HL-60 (cell line): ENCODE results near the gene CPPED1.

Experiments used
- DNase-seq, 2 experiments: peaks; one replicate each; pipeline ENCODE4 v3.0.0-alpha.2; 2010 to 2020; ENCODE audit warnings: low read depth in 1 of 2, low spot score in 1 of 2
- H3K27ac ChIP-seq: fragments of 250-450 bp; sonication (Bioruptor Pico); replicated peaks from 2 replicates; pipeline ENCODE4 v1.5.1; 2020; ENCODE audit warnings: mild to moderate bottlenecking, moderate library complexity
- H3K27me3 ChIP-seq: fragments of 250-450 bp; sonication (Bioruptor Pico); 2 replicates; pipeline ENCODE4 v1.5.1; 2021; ENCODE audit warnings: mild to moderate bottlenecking, moderate library complexity; ENCODE audit not compliant: insufficient read depth, poor library complexity, severe bottlenecking
- H3K4me3 ChIP-seq: replicated peaks from 2 replicates; pipeline ENCODE4 v1.5.1; 2011; ENCODE audit warnings: mild to moderate bottlenecking, control low read depth, low read length; ENCODE audit not compliant: insufficient read depth
- GABPA ChIP-seq: IDR thresholded peaks from 2 replicates; pipeline ENCODE4 v1.6.1; 2012; ENCODE audit warnings: low read depth
- POLR2AphosphoS5 ChIP-seq: IDR thresholded peaks from 2 replicates; pipeline ENCODE4 v1.6.1; 2012; ENCODE audit warnings: low read depth
- SPI1 ChIP-seq: IDR thresholded peaks from 2 replicates; pipeline ENCODE4 v1.6.1; 2012; ENCODE audit warnings: low read depth, mild to moderate bottlenecking, borderline replicate concordance
- TF ChIP-seq, protein P1 (sequence below): IDR thresholded peaks from 2 replicates; pipeline ENCODE4 v1.6.1; 2012; ENCODE audit warnings: low read depth; ENCODE audit not compliant: insufficient replicate concordance
- TF ChIP-seq, protein P2 (sequence below): IDR thresholded peaks from one replicate; pipeline ENCODE4 v1.5.1; 2011; ENCODE audit warnings: low read length, control low read depth, inconsistent platforms; ENCODE audit not compliant: insufficient read depth

The CPPED1 gene

GRCh38 chr16:12791340-12791739 is 12.3 kb downstream of the CPPED1 start:
- H3K4me3 ChIP-seq: no peak overlapping the region
- H3K27ac ChIP-seq: no peak overlapping the region
- no peak for DNase-seq
- TF ChIP-seq SPI1: no peak
- TF ChIP-seq, protein P1, sequence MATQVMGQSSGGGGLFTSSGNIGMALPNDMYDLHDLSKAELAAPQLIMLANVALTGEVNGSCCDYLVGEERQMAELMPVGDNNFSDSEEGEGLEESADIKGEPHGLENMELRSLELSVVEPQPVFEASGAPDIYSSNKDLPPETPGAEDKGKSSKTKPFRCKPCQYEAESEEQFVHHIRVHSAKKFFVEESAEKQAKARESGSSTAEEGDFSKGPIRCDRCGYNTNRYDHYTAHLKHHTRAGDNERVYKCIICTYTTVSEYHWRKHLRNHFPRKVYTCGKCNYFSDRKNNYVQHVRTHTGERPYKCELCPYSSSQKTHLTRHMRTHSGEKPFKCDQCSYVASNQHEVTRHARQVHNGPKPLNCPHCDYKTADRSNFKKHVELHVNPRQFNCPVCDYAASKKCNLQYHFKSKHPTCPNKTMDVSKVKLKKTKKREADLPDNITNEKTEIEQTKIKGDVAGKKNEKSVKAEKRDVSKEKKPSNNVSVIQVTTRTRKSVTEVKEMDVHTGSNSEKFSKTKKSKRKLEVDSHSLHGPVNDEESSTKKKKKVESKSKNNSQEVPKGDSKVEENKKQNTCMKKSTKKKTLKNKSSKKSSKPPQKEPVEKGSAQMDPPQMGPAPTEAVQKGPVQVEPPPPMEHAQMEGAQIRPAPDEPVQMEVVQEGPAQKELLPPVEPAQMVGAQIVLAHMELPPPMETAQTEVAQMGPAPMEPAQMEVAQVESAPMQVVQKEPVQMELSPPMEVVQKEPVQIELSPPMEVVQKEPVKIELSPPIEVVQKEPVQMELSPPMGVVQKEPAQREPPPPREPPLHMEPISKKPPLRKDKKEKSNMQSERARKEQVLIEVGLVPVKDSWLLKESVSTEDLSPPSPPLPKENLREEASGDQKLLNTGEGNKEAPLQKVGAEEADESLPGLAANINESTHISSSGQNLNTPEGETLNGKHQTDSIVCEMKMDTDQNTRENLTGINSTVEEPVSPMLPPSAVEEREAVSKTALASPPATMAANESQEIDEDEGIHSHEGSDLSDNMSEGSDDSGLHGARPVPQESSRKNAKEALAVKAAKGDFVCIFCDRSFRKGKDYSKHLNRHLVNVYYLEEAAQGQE: no peak
- no peak for TF ChIP-seq POLR2AphosphoS5
- TF ChIP-seq, protein P2, sequence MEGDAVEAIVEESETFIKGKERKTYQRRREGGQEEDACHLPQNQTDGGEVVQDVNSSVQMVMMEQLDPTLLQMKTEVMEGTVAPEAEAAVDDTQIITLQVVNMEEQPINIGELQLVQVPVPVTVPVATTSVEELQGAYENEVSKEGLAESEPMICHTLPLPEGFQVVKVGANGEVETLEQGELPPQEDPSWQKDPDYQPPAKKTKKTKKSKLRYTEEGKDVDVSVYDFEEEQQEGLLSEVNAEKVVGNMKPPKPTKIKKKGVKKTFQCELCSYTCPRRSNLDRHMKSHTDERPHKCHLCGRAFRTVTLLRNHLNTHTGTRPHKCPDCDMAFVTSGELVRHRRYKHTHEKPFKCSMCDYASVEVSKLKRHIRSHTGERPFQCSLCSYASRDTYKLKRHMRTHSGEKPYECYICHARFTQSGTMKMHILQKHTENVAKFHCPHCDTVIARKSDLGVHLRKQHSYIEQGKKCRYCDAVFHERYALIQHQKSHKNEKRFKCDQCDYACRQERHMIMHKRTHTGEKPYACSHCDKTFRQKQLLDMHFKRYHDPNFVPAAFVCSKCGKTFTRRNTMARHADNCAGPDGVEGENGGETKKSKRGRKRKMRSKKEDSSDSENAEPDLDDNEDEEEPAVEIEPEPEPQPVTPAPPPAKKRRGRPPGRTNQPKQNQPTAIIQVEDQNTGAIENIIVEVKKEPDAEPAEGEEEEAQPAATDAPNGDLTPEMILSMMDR: no peak
- no peak for TF ChIP-seq GABPA
- H3K27me3 ChIP-seq: no peaks in the 10 kb centered on the region

GRCh38 chr16:12788758-12789157 is 14.9 kb downstream of the CPPED1 start:
- no peak overlapping the region for H3K4me3 ChIP-seq
- TF ChIP-seq, protein P2: no peak
- TF ChIP-seq POLR2AphosphoS5 (no peak), SPI1 (no peak), GABPA (no peak)
- TF ChIP-seq, protein P1: no peak
- H3K27ac ChIP-seq: no peak overlapping the region
- H3K27me3 ChIP-seq: no peaks in the 10 kb centered on the region
- DNase-seq: no peak

GRCh38 chr16:12786081-12786480 is 17.6 kb downstream of the CPPED1 start:
- TF ChIP-seq POLR2AphosphoS5 (no peak), GABPA (no peak), SPI1 (no peak)
- TF ChIP-seq, protein P2: no peak
- TF ChIP-seq, protein P1: no peak
- H3K27ac ChIP-seq: no peak overlapping the region

More at GRCh38 chr16:12786081-12786480, 17.6 kb downstream of the CPPED1 start:
- no peak for DNase-seq
- no peaks in the 10 kb centered on the region for H3K27me3 ChIP-seq
- no peak overlapping the region for H3K4me3 ChIP-seq
